ENCODE results near the gene GGCX. TPM values are rescaled to one million over a fixed set of nuclear protein-coding genes. Genes with fewer than 3 reads are reported as not detected.
"Not testable (repeated sequence)": the region's sequence is repeated elsewhere in the genome, so short reads cannot be mapped to it uniquely, and the experiment has no call there.

Gene GGCX
- total RNA-seq: 10 to 100 TPM; 17.5 to 18.8 TPM

GRCh38 chr2:85561280-85562212 is at the start of gene GGCX:
TSS of gene GGCX (minus strand) at chr2:85561493. CDS start at chr2:85561428, 65 bp downstream.
- intact Hi-C loops (cut with micrococcal nuclease): loop anchor here (1.0 to 2.0 kb wide), 9 partner anchors 17 to 207 kb away; partner anchors contain the start of genes C2orf68, ELMOD3, MAT2A and RETSAT
- H3K4me1 Mint-ChIP-seq (ENCODE audit: low read depth): peaks cover 34% of the 10 kb centered on the region

GRCh38 chr2:85607268-85608215 is 46.2 kb upstream of the GGCX start:
- intact Hi-C loops (cut with micrococcal nuclease): no loop called here
- Mint-ChIP-seq H3K9me3 (no peaks in the 10 kb centered on the region), H3K27me3 (ENCODE audit: low read depth) (no peaks in the 10 kb centered on the region), H3K4me3 (no peak overlapping the region), H3K27ac (peak overlapping the region; percentile 5), H3K36me3 (ENCODE audit: low read depth) (peaks cover 14% of the 10 kb centered on the region), H3K4me1 (ENCODE audit: low read depth) (peaks cover 42% of the 10 kb centered on the region)
- no peak for DNase-seq
- CTCF ChIA-PET: interaction anchor here (4.1 kb wide), 1 partner anchor 29 kb away, joined by 25 read pairs; no protein-coding TSS in a partner anchor

More at GRCh38 chr2:85561280-85562212, at the start of gene GGCX:
- Mint-ChIP-seq H3K4me3 (peak within 1 kb of the TSS; percentile 90), H3K27me3 (ENCODE audit: low read depth) (no peaks in the 10 kb centered on the region), H3K36me3 (ENCODE audit: low read depth) (peaks cover 6% of the 10 kb centered on the region), H3K9me3 (no peaks in the 10 kb centered on the region), H3K27ac (peak within 1 kb of the TSS; percentile 85)
- CTCF ChIA-PET: interaction anchor here (0.6 to 4.3 kb wide), 4 partner anchors 11 to 142 kb away, joined by 3 to 41 read pairs (median 10); partner anchors contain the start of gene SH2D6
- DNase-seq: peak; percentile 97

DNA sequence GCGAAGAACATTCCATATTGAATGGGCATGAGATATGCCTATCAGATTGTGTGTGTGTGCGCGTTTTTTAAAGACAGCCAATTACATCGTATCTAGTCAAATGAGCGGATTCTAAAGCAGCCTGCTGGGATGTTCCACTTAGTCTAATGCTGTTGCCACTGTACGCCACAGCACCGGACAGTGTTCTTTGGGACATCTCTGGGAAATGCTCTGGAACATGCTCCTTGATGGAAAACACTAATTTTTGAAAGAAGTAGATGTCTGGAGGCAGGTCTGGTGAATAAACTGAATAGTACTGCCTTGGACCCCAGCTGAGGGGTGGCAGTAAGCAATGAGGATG is 44.8 kb upstream of the GGCX start:
- H3K4me1 Mint-ChIP-seq (ENCODE audit: low read depth): peaks cover 44% of the 10 kb centered on the region
- no peak overlapping the region for H3K27ac Mint-ChIP-seq

DNA sequence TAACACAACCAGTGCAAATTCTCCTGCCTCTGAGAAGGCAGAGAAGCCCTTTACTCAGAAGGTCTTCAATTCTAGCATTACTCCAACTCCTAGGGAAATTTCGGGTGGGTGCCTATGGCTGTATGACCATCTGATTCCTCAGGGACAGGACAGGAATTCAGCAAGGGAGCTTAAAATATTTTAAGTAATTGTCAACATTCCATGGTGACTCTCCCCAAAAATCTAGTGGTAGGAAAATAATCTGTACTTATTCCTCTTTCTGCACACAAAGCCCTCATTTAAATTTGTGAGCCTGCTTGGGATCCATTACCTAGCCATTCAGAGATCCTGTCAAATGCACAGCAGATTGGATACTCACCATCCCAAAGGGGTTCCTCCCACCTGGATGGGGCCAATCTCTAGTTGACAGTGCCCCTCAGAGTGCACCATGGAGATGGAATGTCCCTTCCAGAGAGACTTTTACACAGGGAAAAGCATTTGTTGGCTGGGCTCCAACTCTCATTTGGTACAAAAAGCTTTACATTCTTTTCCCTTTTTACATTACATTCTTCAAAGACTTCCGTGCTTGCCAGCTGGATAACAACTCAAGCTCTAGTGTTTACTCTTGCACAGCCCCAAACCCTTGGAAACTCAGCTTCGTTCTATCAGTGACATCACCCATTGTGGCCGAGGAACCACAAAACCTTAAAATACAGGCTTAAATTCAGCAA is 44.3 kb upstream of the GGCX start:
- no peak for DNase-seq
- intact Hi-C loops (cut with micrococcal nuclease): no loop called here
- no peaks in the 10 kb centered on the region for H3K9me3 Mint-ChIP-seq
- H3K4me1 Mint-ChIP-seq (ENCODE audit: low read depth): peaks cover 42% of the 10 kb centered on the region
- peaks cover 13% of the 10 kb centered on the region for H3K36me3 Mint-ChIP-seq (ENCODE audit: low read depth)
- no peak overlapping the region for H3K4me3 Mint-ChIP-seq
- no peaks in the 10 kb centered on the region for H3K27me3 Mint-ChIP-seq (ENCODE audit: low read depth)
- CTCF ChIA-PET: interaction anchor here (1.0 to 4.1 kb wide), 5 partner anchors 10 to 57 kb away, joined by 3 to 25 read pairs (median 4); partner anchors contain the start of gene RNF181
- H3K27ac Mint-ChIP-seq: no peak overlapping the region

More for the DNA sequence above, 44.8 kb upstream of the GGCX start:
- CTCF ChIA-PET: interaction anchor here (0.6 to 4.1 kb wide), 5 partner anchors 11 to 143 kb away, joined by 3 to 25 read pairs (median 5); partner anchors contain the start of genes MAT2A and RNF181
- no peaks in the 10 kb centered on the region for H3K27me3 Mint-ChIP-seq (ENCODE audit: low read depth)
- H3K9me3 Mint-ChIP-seq: no peaks in the 10 kb centered on the region
- H3K36me3 Mint-ChIP-seq (ENCODE audit: low read depth): peaks cover 13% of the 10 kb centered on the region
- DNase-seq: no peak
- intact Hi-C loops (cut with micrococcal nuclease): no loop called here
- H3K4me3 Mint-ChIP-seq: no peak overlapping the region

- CTCF ChIA-PET: interaction anchor here (1.0 to 4.1 kb wide), 5 partner anchors 10 to 56 kb away, joined by 3 to 25 read pairs (median 4); partner anchors contain the start of gene RNF181
- Mint-ChIP-seq H3K4me3 (no peak overlapping the region), H3K27me3 (ENCODE audit: low read depth) (no peaks in the 10 kb centered on the region), H3K27ac (no peak overlapping the region), H3K9me3 (no peaks in the 10 kb centered on the region), H3K36me3 (ENCODE audit: low read depth) (peaks cover 8% of the 10 kb centered on the region), H3K4me1 (ENCODE audit: low read depth) (peaks cover 34% of the 10 kb centered on the region)
- intact Hi-C loops (cut with micrococcal nuclease): no loop called here
- DNase-seq: no peak
These were observed 43.5 kb upstream of the GGCX start for GRCh38 chr2:85604568-85605339.

DNA sequence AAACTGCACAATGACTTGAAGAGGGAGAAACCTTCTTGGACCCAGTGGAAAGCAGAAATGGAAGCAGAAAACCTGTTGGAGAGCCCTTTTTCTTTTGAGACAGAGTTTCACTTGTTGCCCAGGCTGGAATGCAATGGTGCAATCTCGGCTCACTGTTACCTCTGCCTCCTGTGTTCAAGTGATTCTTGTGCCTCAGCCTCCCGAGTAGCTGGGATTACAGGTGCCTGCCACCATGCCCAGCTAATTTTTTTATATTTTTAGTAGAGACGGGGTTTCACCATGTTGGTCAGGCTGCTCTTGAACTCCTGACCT is 42.8 kb upstream of the GGCX start:
- Mint-ChIP-seq H3K4me1 (ENCODE audit: low read depth) (peaks cover 30% of the 10 kb centered on the region), H3K4me3 (peak overlapping the region; percentile 36)
- H3K9me3 Mint-ChIP-seq; intact Hi-C loops (cut with micrococcal nuclease); H3K27ac Mint-ChIP-seq; H3K27me3 Mint-ChIP-seq (ENCODE audit: low read depth); DNase-seq; H3K36me3 Mint-ChIP-seq (ENCODE audit: low read depth): not testable (repeated sequence)
- CTCF ChIA-PET: interaction anchor here (1.2 to 4.1 kb wide), 3 partner anchors 9 to 55 kb away, joined by 3 to 25 read pairs (median 11); partner anchors contain the start of gene RNF181

DNA sequence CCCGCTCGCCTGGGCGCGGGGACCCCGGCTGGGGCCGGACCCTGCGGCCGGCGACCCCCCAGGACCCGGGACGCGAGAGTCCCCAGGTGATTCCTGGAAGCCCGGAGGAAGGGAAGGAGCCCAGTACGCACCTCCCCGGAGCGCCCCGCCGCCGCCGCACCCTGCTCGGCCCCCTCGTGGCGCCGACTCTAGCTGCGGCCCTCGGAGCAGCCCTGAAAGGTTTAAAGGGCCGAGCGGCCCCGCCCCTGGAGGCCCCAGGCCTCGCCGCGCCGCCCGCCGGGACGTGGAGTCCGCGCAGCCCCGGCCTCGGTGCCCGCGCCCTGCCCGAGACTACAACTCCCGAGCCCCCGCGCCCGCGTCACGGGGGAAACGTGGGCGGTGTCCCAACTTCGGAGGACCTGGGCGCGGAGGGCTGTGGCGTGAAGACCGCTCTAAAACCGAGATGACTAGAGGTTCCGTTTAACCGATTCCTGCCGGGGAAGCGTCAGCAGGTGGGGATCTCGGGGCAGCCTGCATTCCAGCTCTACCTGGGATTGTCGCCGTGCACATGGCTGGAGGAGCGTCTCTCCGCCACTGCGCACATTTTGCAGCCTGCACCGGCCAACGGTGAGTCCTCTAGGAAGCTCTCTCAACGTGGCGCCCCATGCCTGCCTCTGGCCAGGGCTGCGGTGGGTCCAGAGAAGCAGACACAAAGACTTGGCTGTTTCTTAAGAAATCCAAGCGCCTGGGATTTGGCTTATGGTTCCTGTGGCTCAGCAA is 41.4 kb upstream of the GGCX start, which contains the start of gene TMEM150A:
Gene TMEM150A (minus strand): TSS at position 223 of the 759 bp plus-strand sequence. CDS start 750 bp downstream, outside the sequence.
- Mint-ChIP-seq H3K9me3 (no peaks in the 10 kb centered on the region), H3K27me3 (ENCODE audit: low read depth) (no peaks in the 10 kb centered on the region), H3K27ac (peak within 1 kb of the TSS; percentile 33), H3K4me3 (peak within 1 kb of the TSS; percentile 87), H3K36me3 (ENCODE audit: low read depth) (peaks cover 3% of the 10 kb centered on the region), H3K4me1 (ENCODE audit: low read depth) (peaks cover 25% of the 10 kb centered on the region)
- CTCF ChIA-PET: interaction anchor here (0.7 to 4.1 kb wide), 5 partner anchors 9 to 34 kb away, joined by 3 to 25 read pairs (median 3); partner anchors contain the start of gene C2orf68
- intact Hi-C loops (cut with micrococcal nuclease): loop anchor here (1.0 to 2.0 kb wide), 5 partner anchors 7 to 64 kb away; partner anchors contain the start of genes C2orf68, GGCX, MAT2A and RNF181
- peak; percentile 86 for DNase-seq

DNA sequence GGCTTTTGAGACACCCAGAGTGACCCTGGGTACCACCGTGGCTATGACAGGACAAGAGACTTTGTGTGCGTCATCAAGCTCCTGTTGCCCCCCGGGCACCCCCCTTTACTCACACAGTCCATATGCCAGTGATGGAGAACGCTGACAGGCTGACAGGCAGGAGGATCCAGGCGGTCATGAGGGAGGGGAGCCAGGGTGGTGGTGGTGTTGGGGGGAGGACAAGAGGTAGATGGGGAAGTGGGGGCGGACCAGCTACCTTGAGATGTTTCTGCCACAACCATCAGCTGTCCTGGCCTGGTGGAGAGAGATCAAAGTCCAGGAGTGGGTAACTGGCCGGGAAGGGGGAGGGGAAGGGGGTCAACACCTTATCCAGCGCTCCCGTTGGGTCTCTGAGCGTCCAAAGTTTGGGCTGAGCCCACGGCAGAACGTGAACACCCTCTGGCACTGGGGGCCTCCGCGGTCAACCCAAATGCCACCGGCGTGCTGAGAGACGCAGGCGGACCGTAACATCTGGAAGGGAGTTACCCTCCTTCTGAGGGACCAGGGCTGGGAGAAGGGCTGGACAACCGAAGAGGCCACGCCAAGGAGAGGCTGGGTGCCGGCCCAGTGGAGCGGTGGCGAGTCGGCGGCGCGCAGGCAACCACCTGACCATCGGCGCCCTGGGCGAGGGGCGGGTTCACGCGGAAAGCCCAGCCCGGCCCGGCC is 40.6 kb upstream of the GGCX start:
- Mint-ChIP-seq H3K36me3 (ENCODE audit: low read depth) (peaks cover 3% of the 10 kb centered on the region), H3K27me3 (ENCODE audit: low read depth) (no peaks in the 10 kb centered on the region), H3K4me1 (ENCODE audit: low read depth) (peaks cover 29% of the 10 kb centered on the region), H3K27ac (no peak overlapping the region), H3K4me3 (peak overlapping the region; percentile 73), H3K9me3 (no peaks in the 10 kb centered on the region)
- CTCF ChIA-PET: interaction anchor here (0.6 to 1.0 kb wide), 2 partner anchors 16 to 34 kb away, joined by 3 read pairs; no protein-coding TSS in a partner anchor
- intact Hi-C loops (cut with micrococcal nuclease): loop anchor here (1.0 to 2.0 kb wide), 4 partner anchors 10 to 63 kb away; partner anchors contain the start of genes C2orf68, GGCX and MAT2A
- no peak for DNase-seq

GRCh38 chr2:85600951-85601770 is 39.9 kb upstream of the GGCX start:
- CTCF ChIA-PET: interaction anchor here (0.6 to 1.3 kb wide), 3 partner anchors 14 to 50 kb away, joined by 3 to 6 read pairs (median 4); no protein-coding TSS in a partner anchor
- no peaks in the 10 kb centered on the region for H3K27me3 Mint-ChIP-seq (ENCODE audit: low read depth)
- no peak for DNase-seq
- intact Hi-C loops (cut with micrococcal nuclease): no loop called here
- peaks cover 3% of the 10 kb centered on the region for H3K36me3 Mint-ChIP-seq (ENCODE audit: low read depth)
- peak overlapping the region; percentile 33 for H3K27ac Mint-ChIP-seq
- no peaks in the 10 kb centered on the region for H3K9me3 Mint-ChIP-seq
- peaks cover 36% of the 10 kb centered on the region for H3K4me1 Mint-ChIP-seq (ENCODE audit: low read depth)
- H3K4me3 Mint-ChIP-seq: peak overlapping the region; percentile 73
